T-helper 2 cell (primary cell): ENCODE results near the gene MYOCOS.

Source experiments
- DNase-seq, 5 experiments: peaks; one replicate each; pipeline versions ENCODE4 v3.0.0 to v3.0.0-alpha.2; 2012 to 2022

MYOCOS gene

GRCh38 chr1:171663854-171664575 lies 42.0 kb downstream of the MYOCOS start:
- no peak for DNase-seq

DNA sequence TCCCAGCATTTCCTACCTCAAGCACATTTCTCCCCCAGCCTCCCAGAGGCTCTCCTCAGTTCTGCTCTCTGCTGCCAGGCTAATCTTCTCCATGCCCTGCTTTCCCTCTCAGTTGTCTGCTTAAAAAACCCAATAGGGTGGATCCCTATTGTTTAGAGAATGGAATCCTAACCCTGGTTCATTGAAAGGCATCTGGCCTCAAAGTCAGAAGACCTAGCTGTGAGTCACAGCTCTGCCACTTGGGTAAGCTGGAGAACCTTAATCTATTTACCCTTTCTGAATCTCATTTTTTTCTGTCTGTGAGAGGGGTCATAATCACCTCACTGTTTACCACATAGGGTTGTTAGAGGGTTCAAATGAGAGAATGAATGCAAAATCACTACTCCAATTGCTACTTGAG lies 42.9 kb downstream of the MYOCOS start:
- no peak for DNase-seq

DNA sequence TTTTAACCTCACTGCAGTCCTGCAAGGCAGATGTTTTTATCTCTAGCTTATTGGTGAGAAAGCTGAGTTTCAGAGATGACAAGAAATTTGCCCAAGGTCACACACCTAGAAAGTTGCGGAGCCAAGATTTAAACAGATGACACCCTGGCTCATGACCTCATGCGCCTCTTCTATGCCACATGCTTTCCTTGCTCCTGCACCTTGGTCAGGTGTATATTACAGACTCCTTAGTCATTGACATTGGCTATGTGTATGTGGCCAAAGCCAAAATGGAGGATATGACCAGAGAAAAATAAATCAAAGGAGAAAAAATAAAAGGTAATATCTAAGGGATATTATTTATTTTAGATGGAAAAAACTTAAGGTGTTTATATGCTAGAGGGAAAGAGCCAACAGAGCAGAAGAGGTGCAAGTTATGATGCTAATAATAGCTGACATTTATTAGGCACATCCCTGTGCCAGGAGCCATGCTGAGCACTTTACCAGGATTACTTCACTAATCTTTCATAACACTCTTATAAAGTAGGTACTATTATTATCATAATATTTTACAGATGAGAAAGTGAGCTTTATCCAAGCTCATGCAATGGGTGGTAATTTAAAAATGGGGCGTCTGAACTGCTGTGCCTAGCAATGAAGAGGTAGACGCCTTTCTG lies 44.2 kb downstream of the MYOCOS start:
- no peak for DNase-seq

- no peak for DNase-seq
Observed at GRCh38 chr1:171668372-171668771, 46.3 kb downstream of the MYOCOS start.

GRCh38 chr1:171670739-171671138 lies 48.7 kb downstream of the MYOCOS start:
- DNase-seq, result no peak

DNA sequence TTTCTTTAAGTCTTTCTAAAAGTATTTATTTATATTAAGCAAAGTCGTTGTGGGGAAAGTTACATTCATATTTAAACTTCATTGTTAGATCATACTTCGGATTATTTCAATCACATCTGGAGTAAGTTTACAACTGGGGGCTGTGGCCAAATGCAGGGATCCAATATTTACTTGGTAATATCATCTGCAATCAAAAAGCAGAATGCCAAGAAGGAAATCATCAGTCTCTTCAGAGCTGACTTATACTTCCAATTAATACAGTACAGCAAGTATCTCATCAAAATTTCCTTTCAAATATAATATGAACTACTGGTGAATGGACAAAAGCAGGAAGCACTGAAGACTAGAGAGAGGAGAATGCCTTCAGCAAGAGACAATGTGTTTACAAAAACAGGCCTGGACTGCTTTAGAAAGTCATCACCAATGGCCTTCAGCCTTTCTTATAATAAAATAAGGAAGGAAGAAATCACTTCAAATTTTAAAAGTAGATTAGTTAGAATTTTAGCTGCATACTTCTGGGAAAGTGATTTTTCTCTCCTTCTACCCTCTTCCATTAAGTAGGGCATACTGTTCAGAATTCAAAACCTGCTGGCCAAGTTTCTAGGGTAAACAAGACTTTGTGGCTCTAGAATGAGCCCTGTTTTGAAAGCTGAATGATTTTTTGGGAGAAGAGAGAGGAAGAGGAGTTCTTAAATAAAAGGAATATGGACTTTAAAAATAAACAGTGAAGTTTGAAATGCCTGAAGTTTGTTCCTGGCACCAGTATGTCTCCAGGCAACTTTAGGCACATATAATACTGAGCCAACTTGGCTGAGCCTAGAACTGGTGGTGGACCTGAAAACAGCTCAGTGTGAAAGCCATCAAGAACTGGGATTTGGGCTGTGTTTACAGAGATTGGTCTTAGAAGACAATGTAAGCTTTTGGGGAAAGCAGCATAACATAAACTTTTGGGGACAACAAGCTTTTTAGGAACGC lies 52.7 kb downstream of the MYOCOS start:
- no peak for DNase-seq
